GM18508 (cell line): Measurements from ENCODE around the gene CTTNBP2.
"Not testable (repeated sequence)": the region's sequence is repeated elsewhere in the genome, so short reads cannot be mapped to it uniquely, and the experiment has no call there.

Source experiments
- ATAC-seq: cut with Tn5 transposase; IDR thresholded peaks from one replicate; pipeline ENCODE4 v1.9.1; 2021; ENCODE audit warnings: moderate number of reproducible peaks; ENCODE audit not compliant: insufficient read depth, unreplicated experiment

Gene CTTNBP2

GRCh38 chr7:117756586-117757085 is 116.6 kb downstream of the CTTNBP2 start:
- no peak for ATAC-seq

GRCh38 chr7:117755136-117755535 is 118.1 kb downstream of the CTTNBP2 start:
- no peak for ATAC-seq

- no peak for ATAC-seq
Measured at GRCh38 chr7:117751775-117752174, 121.5 kb downstream of the CTTNBP2 start.

- ATAC-seq = no peak
Measured at GRCh38 chr7:117750612-117751563, 122.4 kb downstream of the CTTNBP2 start.

- no peak for ATAC-seq
Measured at GRCh38 chr7:117741962-117742361, 131.3 kb downstream of the CTTNBP2 start.

- ATAC-seq = no peak
Measured at GRCh38 chr7:117739085-117739484, 134.2 kb downstream of the CTTNBP2 start.

GRCh38 chr7:117737926-117738325 is 135.3 kb downstream of the CTTNBP2 start:
- ATAC-seq = no peak

- ATAC-seq = peak; percentile 88
Measured at GRCh38 chr7:117731455-117731854, 141.8 kb downstream of the CTTNBP2 start.

- no peak for ATAC-seq
Measured at GRCh38 chr7:117730390-117730789, 142.9 kb downstream of the CTTNBP2 start.

GRCh38 chr7:117728890-117729624 is 144.2 kb downstream of the CTTNBP2 start:
- no peak for ATAC-seq

GRCh38 chr7:117724898-117725297 is 148.3 kb downstream of the CTTNBP2 start:
- ATAC-seq = no peak

GRCh38 chr7:117719377-117719776 is 153.9 kb downstream of the CTTNBP2 start:
- ATAC-seq = no peak

GRCh38 chr7:117718116-117718835 is 155.0 kb downstream of the CTTNBP2 start:
- ATAC-seq = no peak

GRCh38 chr7:117717357-117717756 is 155.9 kb downstream of the CTTNBP2 start:
- ATAC-seq = no peak

- no peak for ATAC-seq
Measured at GRCh38 chr7:117716707-117717299, 156.4 kb downstream of the CTTNBP2 start.

GRCh38 chr7:117715784-117716445 is 157.3 kb downstream of the CTTNBP2 start:
- ATAC-seq = peak; percentile 84

GRCh38 chr7:117711556-117711955 is 161.7 kb downstream of the CTTNBP2 start:
- no peak for ATAC-seq

- ATAC-seq = not testable (repeated sequence)
Measured at GRCh38 chr7:117708173-117708572, 165.1 kb downstream of the CTTNBP2 start.

GRCh38 chr7:117707080-117707479 is 166.2 kb downstream of the CTTNBP2 start:
- ATAC-seq = no peak

GRCh38 chr7:117706210-117706609 is 167.0 kb downstream of the CTTNBP2 start:
- peak; percentile 45 for ATAC-seq
